GM13977 (cell line): Measurements from ENCODE around the gene GPR18.
A peak's percentile ranks its signal among the peaks of the same experiment; 100 is the strongest.

Experiments
- DNase-seq: peaks from one replicate; pipeline ENCODE4 v3.0.0; 2012; ENCODE audit warnings: low spot score
- CTCF ChIP-seq: IDR thresholded peaks from 2 replicates; pipeline ENCODE4 v1.5.1; 2012; ENCODE audit warnings: mild to moderate bottlenecking, control low read depth; ENCODE audit not compliant: insufficient read depth; ENCODE audit errors: extremely low read depth, missing control alignments
- in situ Hi-C: fragments of 300-500 bp; cut with MboI; formaldehyde crosslinking; loops from one replicate; pipeline ENCODE4 v1.12.0; 2022; ENCODE audit warnings: low sequenced_read_pairs, low pct_unique_long_range_greater_than_20kb, mixed read lengths, inconsistent platforms; ENCODE audit not compliant: unreplicated experiment

The GPR18 gene

GRCh38 chr13:99266827-99267226 is 8.6 kb upstream of the GPR18 start:
- in situ Hi-C loops: loop anchor here (25.0 kb wide), 1 partner anchor 405 kb away; no protein-coding TSS in a partner anchor
- no peak for TF ChIP-seq CTCF
- no peak for DNase-seq

GRCh38 chr13:99265821-99266426 is 7.7 kb upstream of the GPR18 start:
- in situ Hi-C loops: loop anchor here (25.0 kb wide), 1 partner anchor 404 kb away; no protein-coding TSS in a partner anchor
- peak; percentile 60 for TF ChIP-seq CTCF
- peak; percentile 24 for DNase-seq

GRCh38 chr13:99265162-99265800 is 7.1 kb upstream of the GPR18 start:
- no peak for DNase-seq
- TF ChIP-seq CTCF: no peak
- in situ Hi-C loops: loop anchor here (25.0 kb wide), 1 partner anchor 403 kb away; no protein-coding TSS in a partner anchor

- in situ Hi-C loops: loop anchor here (5.0 to 25.0 kb wide), 2 partner anchors 87 to 402 kb away; no protein-coding TSS in a partner anchor
- TF ChIP-seq CTCF: no peak
- no peak for DNase-seq
These were observed 5.9 kb upstream of the GPR18 start for GRCh38 chr13:99264051-99264450.

GRCh38 chr13:99263126-99263785 is 5.1 kb upstream of the GPR18 start:
- TF ChIP-seq CTCF: no peak
- no peak for DNase-seq
- in situ Hi-C loops: loop anchor here (5.0 to 25.0 kb wide), 2 partner anchors 86 to 401 kb away; no protein-coding TSS in a partner anchor

GRCh38 chr13:99261059-99261458 is 2.9 kb upstream of the GPR18 start:
- DNase-seq: no peak
- no peak for TF ChIP-seq CTCF
- in situ Hi-C loops: loop anchor here (5.0 to 25.0 kb wide), 2 partner anchors 84 to 399 kb away; no protein-coding TSS in a partner anchor
